Vagina (tissue), 2 donors: ENCODE data around the gene OVOL1.

Experiments
- POLR2A ChIP-seq, 2 donors: fragments of 450-650 bp; IDR thresholded peaks; one replicate each; pipeline ENCODE4 v1.6.1; 2017; ENCODE audit warnings: antibody characterized with exemption in 2 of 2, mild to moderate bottlenecking in 2 of 2, moderate library complexity in 2 of 2
- POLR2AphosphoS5 ChIP-seq, 2 donors: sonication (generic); formaldehyde crosslinking; IDR thresholded peaks; one replicate each; pipeline ENCODE4 v1.9.0; 2017; ENCODE audit warnings: antibody characterized with exemption in 2 of 2, mild to moderate bottlenecking in 2 of 2, low read depth in 1 of 2; ENCODE audit not compliant: insufficient read depth in 1 of 2
- TF ChIP-seq, protein P1 (sequence below), 3 experiments: fragments of 450-650 bp in 2 of 3; fragments of 200-600 bp in 1 of 3; sonication (generic) in 1 of 3; IDR thresholded peaks; one replicate each; pipeline ENCODE4 v1.5.1; 2017 to 2019; ENCODE audit warnings: antibody characterized with exemption in 3 of 3, mild to moderate bottlenecking in 2 of 3, moderate library complexity in 2 of 3

DNA sequence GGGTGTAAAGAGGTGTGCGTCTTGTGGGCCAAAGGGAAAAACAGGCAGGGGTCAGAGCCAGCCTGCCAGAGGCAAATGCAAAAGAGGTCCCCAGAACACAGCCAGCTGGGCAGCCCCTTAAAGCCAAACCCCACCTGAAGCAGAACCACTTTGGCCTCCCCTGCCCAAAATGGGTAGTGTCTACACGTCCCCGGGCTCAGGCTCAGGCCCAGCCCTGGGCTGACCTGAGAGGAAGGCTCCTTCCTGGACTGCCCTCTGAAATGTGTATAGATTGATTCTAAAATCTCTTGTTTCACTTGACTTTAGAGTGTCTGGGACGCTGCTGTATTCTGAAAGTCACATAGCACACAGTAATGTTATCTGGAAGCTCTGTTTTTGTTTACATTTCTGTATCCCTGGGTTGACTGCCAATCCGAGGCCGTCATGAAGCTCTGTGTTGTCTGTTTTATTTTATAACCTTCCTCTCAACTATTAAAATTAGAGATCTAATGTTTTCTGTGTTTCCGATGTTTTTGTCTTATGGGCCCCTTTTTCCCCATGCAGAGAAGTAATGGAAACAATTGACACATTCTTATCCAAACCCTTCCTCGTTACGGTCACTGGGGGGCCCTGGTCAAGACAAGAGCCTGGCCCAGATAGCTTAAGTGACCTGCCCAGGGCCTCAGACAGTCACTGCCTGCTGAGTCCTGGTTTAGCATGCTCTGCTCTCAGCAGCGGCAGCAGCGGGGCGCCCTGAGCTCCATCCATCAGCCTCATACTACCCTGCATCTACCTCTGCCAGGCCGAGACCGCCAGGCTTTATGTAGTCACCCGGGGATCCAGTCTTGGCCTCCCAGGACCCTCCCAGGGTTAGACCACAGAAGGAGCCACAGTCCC is 10.1 kb downstream of the OVOL1 start:
- TF ChIP-seq, protein P1, sequence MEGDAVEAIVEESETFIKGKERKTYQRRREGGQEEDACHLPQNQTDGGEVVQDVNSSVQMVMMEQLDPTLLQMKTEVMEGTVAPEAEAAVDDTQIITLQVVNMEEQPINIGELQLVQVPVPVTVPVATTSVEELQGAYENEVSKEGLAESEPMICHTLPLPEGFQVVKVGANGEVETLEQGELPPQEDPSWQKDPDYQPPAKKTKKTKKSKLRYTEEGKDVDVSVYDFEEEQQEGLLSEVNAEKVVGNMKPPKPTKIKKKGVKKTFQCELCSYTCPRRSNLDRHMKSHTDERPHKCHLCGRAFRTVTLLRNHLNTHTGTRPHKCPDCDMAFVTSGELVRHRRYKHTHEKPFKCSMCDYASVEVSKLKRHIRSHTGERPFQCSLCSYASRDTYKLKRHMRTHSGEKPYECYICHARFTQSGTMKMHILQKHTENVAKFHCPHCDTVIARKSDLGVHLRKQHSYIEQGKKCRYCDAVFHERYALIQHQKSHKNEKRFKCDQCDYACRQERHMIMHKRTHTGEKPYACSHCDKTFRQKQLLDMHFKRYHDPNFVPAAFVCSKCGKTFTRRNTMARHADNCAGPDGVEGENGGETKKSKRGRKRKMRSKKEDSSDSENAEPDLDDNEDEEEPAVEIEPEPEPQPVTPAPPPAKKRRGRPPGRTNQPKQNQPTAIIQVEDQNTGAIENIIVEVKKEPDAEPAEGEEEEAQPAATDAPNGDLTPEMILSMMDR (IDR thresholded peaks at IDR 0.05) = no peak
- TF ChIP-seq POLR2A (IDR thresholded peaks at IDR 0.05) = no peak
- TF ChIP-seq POLR2AphosphoS5 (IDR thresholded peaks at IDR 0.05; ENCODE audit: insufficient read depth in 1 of 2, low read depth in 1 of 2) = no peak
